Suprapubic skin (tissue), 3 donors: Measurements from ENCODE around the gene SSNA1.

Experiments used
- CTCF ChIP-seq, 2 donors: fragments of 200-600 bp in 1 of 2; fragments of 450-650 bp in 1 of 2; sonication (generic) in 1 of 2; IDR thresholded peaks; one replicate each; pipeline ENCODE4 v1.5.1; 2016 to 2019; ENCODE audit warnings: antibody characterized with exemption in 2 of 2, mild to moderate bottlenecking in 1 of 2, moderate library complexity in 1 of 2
- POLR2A ChIP-seq, 2 donors: fragments of 450-650 bp; IDR thresholded peaks; one replicate each; pipeline ENCODE4 v1.6.1; 2017; ENCODE audit warnings: antibody characterized with exemption in 2 of 2, mild to moderate bottlenecking in 2 of 2, moderate library complexity in 2 of 2

GRCh38 chr9:137223078-137223970 lies 34.8 kb downstream of the SSNA1 start:
- TF ChIP-seq CTCF (IDR thresholded peaks at IDR 0.05), result no peak
- TF ChIP-seq POLR2A (IDR thresholded peaks at IDR 0.05), result no peak
